ENCODE data around the gene CYP26B1.

DNA sequence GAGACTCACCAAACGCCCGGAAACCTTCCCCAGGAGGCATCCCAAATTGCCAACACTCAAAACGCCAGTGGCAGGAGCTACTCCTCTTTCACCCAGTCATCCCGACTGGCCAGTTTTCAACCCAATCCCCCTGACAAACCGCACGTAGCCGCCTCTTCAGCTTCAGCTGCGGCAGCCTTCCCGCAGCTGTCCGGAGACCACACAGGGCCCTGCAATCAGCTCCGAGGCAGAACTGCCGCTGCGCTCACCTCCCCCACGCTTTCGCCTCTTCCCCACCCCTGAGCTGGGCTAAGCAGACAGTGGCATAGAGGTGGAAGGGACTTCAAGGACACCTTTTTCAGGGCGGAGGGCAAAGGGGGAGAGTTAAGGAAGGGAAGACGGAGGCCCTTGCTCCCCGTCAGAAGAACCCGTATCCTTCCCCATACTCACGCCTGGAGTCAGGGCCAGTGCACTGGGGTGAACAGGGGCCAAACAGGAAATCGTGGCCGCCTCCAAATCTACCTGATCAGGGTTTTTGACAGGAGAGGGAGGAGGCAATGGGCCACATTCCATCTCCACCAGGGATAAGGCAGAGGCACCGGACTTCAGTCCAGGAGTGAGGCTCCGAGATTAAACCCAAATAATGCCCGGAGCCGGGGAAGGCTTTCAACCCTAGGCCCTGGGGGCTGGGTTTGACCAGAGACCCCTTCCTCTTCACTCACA is 16.9 kb downstream of the CYP26B1 start:
- TF ChIP-seq CTCF (IDR thresholded peaks at IDR 0.05; ENCODE audit: low read length) (no peak), EZH2phosphoT487 (IDR thresholded peaks at IDR 0.05; ENCODE audit: low read length) (no peak)

Data from MM.1S (cell line).